ENCODE results near the gene TANK.

DNA sequence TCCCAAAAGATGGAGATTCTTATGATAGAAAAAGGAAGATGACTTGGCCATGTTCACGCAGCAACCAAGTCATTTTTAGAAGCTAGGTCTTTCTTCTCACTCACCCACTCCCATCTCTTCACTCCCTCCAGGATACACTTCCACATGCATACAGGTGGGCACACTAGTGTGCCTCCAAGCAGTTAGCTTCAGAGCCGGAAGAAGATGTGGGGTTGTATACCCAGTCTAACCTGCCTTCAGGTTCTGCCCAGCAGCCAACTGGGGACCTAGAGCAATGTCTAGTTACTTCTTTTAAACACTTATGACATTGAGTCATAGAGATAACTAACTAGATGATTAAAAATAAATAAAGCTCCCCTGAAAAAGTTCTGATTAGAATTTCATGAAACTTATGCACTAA, 21.8 kb upstream of the TANK start:
- TF ChIP-seq POLR2A (IDR thresholded peaks at IDR 0.05; ENCODE audit: low read depth, low read length) = peak; percentile 64
- peak; percentile 36; the same call in 1 of the 2 replicates for TF ChIP-seq TAF1 (IDR thresholded peaks at IDR 0.05; ENCODE audit: low read depth, low read length)
- TF ChIP-seq POLR2AphosphoS5 (IDR thresholded peaks at IDR 0.05; ENCODE audit: low read depth, low read length) = peak; percentile 71
- TF ChIP-seq POU2F2 (IDR thresholded peaks at IDR 0.05; ENCODE audit: low read depth, low read length) = peak; percentile 43; the same call in 1 of the 2 replicates

All from GM12891 (cell line).